Sciatic nerve (tissue), 2 donors: ENCODE measurements around the gene ZNF229. TPM values are rescaled to one million over a fixed set of nuclear protein-coding genes. Genes with fewer than 3 reads are reported as not detected.
"Not testable (repeated sequence)": the region's sequence is repeated elsewhere in the genome, so short reads cannot be mapped to it uniquely, and the experiment has no call there.

Experiments used
- ATAC-seq: fragments of 200-7000 bp; cut with Tn5 transposase; one replicate; pipeline ENCODE4 v1.9.1; 2020; ENCODE audit warnings: mild to moderate bottlenecking, moderate library complexity
- DNase-seq: peaks from one replicate; pipeline ENCODE4 v3.0.0-alpha.2; 2020; ENCODE audit warnings: low spot score
- intact Hi-C: fragments of 100-400 bp; cut with DNase I; formaldehyde crosslinking; loops from one replicate; pipeline ENCODE4 v1.14.2; 2022
- total RNA-seq: library from RNA; stranded (reverse); fragmentation: NEBNext Ultra II Directional; extraction: Animal tissue kit (Norgen Biotek cat#: 25700); gene quantifications from one replicate; pipeline ENCODE4 v1.2.1, GENCODE V29; 2021
- donor health status: DM: no; HTN: no; CAD: no.
- donor health status: DM: no; HTN: no; CAD: no.

The ZNF229 gene
- 8.6 TPM for total RNA-seq

DNA sequence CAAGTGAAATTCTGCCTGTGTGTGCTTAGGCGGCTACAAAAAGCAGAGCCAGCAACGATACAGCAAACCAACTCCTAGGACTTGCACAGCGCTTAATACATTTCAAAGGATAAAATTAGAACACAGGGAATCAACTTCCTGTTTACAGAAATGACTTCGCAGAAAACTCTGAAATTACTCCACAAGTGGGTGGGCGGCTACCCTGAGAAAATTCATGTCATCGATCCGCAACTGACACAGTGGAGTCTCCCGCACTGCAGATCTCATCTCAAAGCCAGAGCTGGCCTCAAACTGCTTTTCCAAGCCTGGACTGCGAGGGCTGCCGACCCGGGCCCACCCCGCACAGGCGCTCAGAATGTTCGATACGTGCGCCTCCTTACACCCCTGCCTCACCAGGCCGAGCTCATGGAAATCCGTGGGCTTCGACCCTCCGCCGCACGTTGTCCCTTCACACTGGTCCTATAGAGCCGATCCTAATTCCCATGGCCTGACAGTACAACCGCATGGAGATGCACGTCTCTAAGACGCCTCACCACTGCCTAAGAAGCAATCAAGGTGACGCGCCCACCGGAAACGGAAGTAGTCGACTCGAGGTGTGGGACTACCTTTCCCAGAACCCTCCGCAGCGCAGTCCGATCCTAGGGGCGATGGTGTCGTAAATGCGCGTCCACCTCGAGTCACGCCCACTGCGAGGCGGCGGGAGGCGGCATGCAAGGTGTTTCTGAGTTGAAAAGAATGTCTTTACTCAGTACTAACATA, at the start of gene ZNF229:
Gene ZNF229 (minus strand): TSS at position 557 of the 759 bp plus-strand sequence. CDS start 5,625 bp downstream, outside the sequence.
- ATAC-seq (peak; percentile 96), DNase-seq (peak; percentile 88)
- intact Hi-C loops, result no loop called here

DNA sequence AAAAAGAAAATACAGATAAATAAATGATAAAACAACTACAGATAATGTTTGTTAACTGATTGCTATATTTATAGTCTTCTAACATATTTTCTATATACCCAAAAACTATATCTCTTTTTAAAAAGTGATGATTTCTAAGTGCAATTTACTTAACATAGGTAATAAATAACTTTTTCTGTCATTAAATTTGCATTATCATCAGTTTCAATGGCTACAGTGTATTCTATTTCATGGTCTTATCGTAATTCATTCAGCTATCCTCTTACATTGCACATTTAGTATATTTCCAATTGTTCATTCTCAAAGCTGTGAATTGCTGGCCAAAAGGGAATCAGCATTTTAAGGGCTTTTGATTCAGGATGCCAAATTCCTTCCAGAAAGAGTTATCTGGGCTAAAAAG, 48.4 kb upstream of the ZNF229 start:
- no peak for ATAC-seq
- intact Hi-C loops, result no loop called here
- DNase-seq, result no peak

DNA sequence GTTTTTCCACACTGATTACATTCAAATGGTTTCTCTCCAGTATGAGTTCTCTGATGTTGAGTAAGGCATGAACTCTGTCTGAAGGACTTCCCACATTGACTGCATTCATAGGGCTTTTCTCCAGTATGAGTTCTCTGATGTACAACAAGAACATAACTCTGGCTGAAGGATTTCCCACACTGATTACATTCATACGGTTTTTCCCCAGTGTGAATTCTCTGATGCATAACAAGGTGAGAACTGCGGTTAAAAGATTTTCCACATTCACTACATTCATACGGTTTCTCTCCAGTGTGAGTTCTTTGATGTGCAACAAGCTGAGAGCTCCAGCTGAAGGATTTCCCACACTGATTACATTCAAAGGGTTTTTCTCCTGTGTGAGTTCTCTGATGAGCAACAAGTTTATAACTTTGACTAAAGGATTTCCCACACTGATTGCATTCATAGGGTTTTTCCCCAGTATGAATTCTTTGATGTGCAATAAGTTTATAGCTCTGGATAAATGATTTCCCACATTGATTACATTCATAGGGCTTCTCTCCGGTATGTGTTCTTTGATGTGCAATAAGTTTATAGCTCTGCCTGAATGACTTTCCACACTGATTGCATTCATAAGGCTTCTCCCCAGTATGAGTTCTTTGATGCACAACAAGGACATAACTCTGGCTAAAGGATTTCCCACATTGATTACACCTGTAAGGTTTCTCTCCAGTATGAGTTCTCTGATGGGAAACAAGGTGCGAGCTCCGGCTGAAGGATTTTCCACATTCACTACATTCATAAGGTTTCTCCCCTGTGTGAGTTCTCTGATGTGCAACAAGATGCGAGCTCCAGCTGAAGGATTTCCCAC, 28.5 kb upstream of the ZNF229 start:
- intact Hi-C loops, result no loop called here
- DNase-seq (no peak), ATAC-seq (no peak)

DNA sequence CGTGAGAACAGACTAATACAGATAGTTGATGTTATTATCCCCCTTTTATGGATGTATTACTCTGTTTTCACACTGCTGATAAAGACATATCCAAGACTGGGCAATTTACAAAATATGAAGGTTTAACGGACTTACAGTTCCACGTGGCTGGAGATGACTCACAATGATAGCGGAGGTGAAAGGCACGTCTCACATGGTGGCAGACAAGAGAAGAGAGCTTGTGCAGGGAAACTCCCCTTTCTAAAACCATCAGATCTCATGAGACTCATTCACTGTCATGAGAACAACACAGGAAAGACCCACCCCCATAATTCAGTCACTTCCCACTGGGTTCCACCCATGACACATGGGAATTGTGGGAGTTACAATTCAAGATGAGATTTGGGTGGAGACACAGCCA, 20.5 kb upstream of the ZNF229 start:
- ATAC-seq, intact Hi-C loops, DNase-seq: not testable (repeated sequence)

DNA sequence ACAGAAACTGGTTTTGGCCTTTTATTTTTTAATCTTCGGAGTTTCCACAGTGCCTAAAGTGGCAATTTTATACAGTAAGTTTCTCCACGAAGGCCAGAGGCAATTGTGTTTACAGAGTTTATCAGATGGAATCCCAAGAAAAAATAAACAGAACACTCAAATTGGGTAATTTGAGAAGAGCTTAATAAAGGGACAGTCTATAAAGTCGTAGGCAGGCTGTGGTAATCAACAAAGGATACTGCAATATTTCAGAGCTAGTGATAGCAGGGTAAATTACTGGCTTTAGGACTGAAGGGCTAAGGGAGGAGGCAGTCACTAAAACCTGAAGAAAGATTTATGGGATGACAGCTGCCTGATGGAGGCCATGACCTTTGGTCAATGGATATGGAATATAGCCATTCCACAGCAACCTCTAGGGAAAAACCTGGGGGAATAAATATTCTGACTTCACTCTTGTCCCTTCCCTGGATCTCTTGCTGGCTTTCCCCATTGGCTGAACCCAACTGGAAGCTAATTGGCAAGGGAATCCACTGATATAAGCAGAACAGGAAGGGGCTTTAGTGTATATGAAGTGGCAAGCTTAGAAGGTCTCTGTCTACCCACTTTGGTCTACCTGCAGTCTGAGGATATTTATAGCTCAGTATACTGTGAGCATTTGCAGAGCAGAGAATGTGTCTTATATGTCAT, 14.5 kb upstream of the ZNF229 start:
- intact Hi-C loops, ATAC-seq, DNase-seq: not testable (repeated sequence)

DNA sequence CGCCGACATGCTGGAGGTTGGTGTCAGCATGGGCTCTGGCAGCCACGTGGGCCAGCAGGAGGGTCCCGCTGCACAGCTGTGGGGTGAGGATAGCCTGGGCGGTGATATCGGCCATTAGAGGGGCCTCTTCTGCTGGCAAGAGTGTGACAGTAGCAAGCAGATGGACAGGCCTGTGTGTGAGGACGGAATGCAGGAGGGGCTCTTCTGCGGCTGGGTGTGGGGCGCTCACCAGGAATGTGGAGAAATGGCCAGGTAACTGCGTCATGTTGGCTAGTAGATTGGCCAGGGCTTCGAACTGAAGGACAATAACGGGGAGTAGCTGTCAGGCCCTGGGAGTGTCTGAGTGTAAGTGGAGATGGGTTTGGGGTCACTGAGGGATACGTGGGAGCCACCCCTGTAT, 7.7 kb upstream of the ZNF229 start:
- ATAC-seq, intact Hi-C loops: not testable (repeated sequence)

DNA sequence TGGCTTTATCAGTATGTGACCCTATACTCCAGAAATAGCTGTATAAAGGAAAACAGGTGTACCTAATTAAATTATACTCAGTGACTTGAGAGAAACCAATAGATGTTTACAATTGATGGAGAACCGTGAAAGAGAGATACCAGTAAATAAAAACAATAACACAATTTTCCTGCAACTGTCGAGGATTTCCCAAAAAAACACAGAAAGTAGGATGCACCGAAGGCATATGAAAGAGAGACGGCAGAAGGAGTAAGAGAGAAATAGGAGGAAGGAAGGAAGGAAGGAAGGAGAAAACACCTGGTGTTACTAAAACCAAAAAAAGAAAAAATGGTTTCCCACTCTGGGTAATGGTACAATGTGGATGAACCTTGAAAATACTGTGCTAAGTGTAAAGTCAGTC, 6.8 kb upstream of the ZNF229 start:
- intact Hi-C loops, result no loop called here
- no peak for ATAC-seq
- no peak for DNase-seq

More for the DNA sequence above, 7.7 kb upstream of the ZNF229 start:
- not testable (repeated sequence) for DNase-seq

DNA sequence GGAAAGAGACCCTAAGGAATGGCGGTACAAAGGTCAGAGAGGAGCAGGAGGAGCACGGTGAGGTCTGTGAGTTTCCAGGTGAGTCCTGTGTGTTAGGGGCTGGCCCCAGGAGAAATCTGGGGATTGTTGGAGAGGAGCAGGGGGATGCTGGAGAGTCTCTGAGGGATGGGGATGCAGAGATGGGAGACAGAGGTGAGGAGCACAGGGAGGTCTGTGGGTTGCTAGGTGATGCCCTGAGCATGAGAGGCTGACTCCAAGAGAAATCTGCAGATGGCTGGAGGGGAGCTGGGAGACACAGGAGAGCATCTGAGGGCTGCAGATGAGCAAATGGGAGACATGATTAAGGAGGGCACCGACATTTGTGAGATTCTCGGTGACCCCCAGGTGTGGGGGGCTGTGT, 4.1 kb upstream of the ZNF229 start:
- ATAC-seq (no peak), DNase-seq (no peak)
- intact Hi-C loops, result no loop called here

DNA sequence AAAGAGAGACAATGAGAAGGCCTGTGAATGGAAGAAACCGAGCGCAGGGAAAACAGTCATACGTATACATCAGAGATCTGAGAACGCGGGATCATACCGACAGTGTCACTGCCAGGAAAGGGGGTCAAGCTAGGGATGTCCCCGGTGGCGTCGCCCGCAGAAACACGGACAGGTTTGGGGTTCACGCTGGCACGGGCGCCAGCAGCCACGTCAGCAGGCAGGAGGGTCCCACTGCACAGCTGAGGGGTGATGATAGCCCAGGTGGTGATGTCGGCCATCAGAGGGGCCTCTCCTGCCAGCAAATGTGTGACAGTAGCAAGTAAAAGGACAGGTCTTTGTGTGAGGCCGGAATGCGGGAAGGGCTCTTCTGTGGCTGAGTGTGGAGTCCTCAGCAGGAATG, 3.4 kb upstream of the ZNF229 start:
- intact Hi-C loops, result no loop called here
- DNase-seq (no peak), ATAC-seq (no peak)

DNA sequence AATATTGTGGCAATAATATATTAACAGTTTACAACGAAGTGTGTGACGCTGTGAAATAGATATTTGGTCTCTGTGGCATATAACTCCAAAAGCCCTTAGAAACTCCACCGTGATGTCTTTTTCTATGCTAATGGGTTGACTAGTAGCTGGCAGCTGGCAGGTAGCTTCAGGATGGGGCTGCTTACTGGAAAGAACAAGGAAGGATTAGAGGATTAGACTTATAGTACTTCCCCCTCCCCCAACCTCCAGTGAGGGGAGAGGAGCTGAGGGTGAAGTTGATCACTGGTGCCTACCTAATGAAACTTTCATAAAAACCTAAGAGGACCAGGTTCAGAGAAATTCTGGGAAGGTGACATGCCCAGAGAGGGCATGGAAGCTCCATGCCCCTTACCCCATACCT, 9.8 kb downstream of the ZNF229 start:
- ATAC-seq (no peak), DNase-seq (no peak)
- intact Hi-C loops, result no loop called here

DNA sequence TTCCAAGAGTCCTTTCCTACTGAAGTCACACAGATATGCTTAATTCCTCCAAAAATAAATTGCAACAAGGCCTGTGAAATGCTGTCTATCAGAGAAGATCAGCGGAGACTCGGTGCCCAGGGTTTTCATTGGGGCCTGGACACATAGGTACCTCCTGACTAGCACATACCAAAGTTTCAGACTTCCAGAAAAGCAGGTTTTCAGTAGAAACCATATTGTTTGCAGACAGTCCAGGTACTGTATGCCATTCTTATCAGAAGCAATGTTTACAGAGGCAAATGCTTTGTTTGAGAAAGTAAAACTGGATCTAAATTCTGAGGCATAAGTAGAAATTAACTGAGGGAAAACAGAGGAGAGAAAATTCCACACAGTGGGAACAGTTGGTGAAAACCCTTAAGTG, 12.8 kb downstream of the ZNF229 start:
- ATAC-seq (no peak), DNase-seq (no peak)
- intact Hi-C loops, result no loop called here

DNA sequence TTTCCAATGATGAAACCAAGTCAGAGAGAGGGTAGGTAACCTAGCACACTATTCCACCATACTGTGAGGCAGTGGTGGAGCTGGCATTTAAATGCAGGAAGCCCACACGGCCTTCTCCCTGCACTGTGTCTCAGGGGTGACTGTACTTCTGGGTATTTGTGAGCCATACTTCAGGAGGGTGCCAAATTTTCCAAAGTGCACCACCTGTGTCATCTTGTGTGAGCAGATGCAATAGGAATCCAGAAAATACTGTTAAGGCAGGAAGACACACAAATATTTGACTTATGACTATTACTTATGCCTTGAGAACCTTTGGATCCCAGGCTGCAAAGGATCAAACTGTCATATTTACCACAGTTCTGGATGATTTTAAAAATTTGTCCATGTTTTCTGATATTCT, 17.3 kb downstream of the ZNF229 start:
- DNase-seq, result no peak
- ATAC-seq, result no peak
- intact Hi-C loops, result no loop called here

DNA sequence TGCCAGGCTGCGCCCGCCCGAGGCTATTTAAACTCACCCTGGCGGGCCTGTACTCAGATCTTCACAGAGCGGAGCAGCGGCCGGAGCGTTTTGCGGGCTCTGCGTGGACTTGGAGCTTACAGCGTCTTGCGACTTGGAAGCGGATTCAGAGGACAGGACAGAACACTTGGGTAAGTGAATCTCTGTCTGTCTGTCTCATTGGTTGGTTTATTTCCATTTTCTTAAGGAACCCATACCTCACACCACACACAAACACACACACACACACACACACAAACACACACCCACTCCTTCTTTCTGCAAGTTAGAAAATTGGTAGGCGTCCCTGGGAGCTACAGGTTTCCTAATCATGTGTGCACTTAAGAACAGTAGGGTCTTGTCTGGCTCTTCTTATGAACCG, 32.7 kb downstream of the ZNF229 start:
- ATAC-seq, DNase-seq, intact Hi-C loops: not testable (repeated sequence)

DNA sequence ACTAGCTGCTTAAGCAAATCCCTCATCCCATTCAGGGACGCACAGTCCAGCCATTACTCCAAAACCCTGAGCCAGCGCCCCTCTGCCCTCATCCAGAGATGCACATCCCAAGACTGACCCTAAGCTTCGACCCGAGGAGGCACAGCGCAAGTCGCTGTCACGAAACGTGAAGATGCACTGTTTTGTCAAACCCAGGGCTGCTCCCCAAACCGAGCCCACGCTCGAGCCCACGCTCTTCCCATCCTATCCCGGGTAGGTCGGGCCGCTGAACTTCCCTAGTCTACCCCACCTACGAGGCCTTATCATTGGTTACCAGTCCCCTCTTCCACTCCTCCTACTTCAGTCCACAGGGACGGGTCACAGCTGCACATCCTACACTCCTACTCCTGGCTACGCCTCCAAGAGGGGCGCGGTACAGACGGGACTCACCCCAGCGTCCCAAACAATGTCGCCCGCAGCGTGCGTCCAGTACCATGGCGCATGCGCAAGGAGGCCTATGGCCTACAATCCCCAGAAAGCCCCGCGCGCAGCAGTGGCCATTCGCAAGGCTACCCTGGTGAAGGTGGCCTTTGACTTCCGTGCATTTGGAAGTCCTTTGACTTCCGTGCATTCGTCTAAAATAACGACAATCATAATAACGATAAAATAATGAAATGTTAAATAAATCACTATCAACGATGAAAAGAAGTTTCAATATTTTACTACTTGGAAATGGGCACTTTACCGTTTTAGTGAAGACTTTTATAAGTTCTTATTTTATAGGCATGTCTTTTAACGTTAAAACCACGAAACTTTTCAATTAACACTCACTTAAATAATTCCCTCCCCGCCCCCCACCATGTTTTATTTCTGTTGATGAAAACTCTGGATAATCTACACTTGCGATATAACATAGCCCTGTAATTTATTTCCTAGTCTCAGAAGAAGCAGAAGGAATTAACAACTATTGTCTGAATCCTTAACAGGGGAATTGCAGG, 46.8 kb downstream of the ZNF229 start, which contains the start of gene ZNF285:
Gene ZNF285 (minus strand): TSS at position 470 of the 977 bp plus-strand sequence. CDS start 4,395 bp downstream, outside the sequence.
- intact Hi-C loops, result no loop called here
- DNase-seq (peak; percentile 94), ATAC-seq (peak; percentile 100)

DNA sequence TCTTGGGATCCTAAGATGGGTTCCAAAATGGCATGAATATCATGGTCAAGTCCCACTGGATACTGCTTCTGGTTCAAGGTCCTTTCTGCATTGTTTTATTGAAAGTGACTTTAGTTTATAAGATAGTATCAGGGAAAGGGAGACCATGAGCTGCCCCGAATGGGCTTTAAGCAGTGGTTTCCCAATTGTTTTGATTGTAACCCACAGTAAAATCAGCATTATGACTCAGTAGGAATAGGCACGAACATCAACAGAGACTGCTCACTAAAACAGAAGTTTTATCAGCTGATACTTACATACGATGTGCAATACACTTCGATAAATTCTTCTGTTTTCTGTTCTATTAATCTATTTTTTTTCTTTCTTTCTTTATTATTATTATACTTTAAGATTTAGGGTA, 59.0 kb downstream of the ZNF229 start:
- DNase-seq, ATAC-seq, intact Hi-C loops: not testable (repeated sequence)
